A549 treated with AZD2906 at 1 μM for 4 hours (cell line): Measurements from ENCODE around the gene AZIN2. TPM values are rescaled to one million over a fixed set of nuclear protein-coding genes. Genes with fewer than 3 reads are reported as not detected.

Experiments
- total RNA-seq: library from RNA; stranded (reverse); fragments of 200-300 nt; extraction: Qiagen RNA extraction; gene quantifications from 5 replicates; pipeline ENCODE4 v1.2.3, GENCODE V29; 2022

Gene AZIN2
- 0.57 to 1.1 TPM (median 0.76 TPM) in 5 replicates for total RNA-seq

DNA sequence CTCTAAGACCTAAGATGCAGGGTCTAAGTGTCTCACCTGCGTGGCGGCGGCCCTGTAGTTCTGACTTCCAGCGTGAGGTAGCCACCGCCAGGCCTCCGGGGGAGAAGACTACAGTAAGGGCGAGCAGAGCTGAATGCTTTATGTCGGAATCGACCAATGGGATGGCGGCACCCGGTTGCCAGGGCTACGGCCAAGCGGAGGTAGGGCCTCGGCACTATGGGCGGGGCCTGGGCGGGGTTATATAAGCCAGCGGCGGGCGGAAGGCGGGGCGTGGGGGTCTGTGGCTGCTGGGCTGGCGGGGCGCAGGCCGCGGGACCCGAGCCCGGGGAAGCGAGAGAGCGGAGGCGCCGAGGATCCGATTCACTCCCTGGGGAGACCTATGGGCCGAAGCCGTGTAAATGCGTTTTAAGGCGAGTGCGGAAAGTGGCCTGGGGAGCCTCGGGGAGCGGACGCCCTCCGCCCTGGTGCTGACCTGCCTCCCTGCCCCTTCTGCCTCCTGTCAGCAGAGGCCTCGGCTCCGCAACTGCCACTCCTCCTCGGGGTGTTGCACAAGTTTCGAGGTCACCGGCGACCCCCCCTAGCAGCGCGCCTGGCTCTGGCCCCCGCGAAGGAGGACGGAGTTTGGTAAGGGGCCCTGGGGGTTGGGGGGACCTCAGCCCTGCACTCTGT lies at the start of gene AZIN2:
Gene AZIN2 (plus strand): TSS at position 269 of the 669 bp plus-strand sequence. CDS start 1,097 bp downstream, outside the sequence.

DNA sequence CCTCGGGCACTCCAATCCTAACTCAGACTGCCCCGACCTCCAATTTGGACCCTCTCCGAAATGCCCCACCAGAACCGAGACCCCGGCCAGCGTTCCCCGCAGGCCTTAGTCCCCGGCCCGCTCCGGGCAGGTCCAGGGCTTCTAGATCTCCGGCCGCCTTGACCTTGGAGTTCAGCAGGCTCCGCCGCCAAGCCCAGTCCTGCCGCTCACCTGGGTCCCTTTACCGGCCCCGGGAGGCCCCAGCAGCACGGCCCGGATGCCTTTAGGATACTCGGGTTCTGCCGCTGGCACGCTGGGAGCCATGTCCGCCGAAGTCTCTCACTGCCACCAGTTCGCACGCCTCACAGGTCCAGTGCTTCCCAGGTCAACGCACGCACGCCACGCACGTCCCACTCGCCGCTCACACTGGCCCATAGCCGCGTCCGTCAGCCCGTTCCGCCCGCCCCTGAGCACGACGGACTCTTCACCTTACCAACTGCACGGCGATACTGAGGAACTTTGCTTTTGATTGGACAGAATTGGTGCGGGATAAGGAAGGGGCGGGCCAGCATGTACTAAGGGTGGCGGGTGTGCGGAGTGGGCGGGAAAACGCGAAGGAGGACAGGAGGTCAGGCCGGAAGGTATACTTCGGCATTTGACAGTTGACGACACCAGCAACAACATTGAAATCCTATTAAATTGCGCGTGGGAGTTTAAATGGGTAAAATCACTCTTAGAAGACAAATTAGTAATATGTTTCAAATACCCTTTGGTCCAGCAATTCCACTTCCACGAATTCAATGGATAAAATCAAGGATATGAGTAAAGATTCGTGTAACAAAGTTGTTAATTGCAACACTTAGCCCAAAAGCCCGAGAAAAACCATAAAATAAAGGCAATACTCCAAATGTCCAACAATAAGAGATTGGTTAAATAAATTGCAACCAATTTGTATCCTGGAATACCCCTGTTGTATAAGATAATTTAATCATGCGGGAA lies 44.1 kb upstream of the AZIN2 start, which contains the start of gene AK2:
Gene AK2 (minus strand): TSS at position 358 of the 978 bp plus-strand sequence. CDS start 55 bp downstream, at position 303.

Other genes with a start within 250 kb of the AZIN2 start
- gene FNDC5, start 210.2 kb upstream of the AZIN2 start, total RNA-seq: 0.18 to 0.64 TPM (median 0.32 TPM) in 5 replicates
- gene HPCA, start 194.7 kb upstream of the AZIN2 start, total RNA-seq: 0.11 to 0.66 TPM (median 0.44 TPM) in 5 replicates
- gene TMEM54, start 179.8 kb upstream of the AZIN2 start, total RNA-seq: 27.0 to 46.1 TPM (median 44.1 TPM) in 5 replicates
- gene RNF19B, start 116.3 kb upstream of the AZIN2 start, total RNA-seq: 16.6 to 17.7 TPM (median 17.5 TPM) in 5 replicates
- 136 to 168 TPM (median 143 TPM) in 5 replicates for gene AK2, start 44.3 kb upstream of the AZIN2 start, total RNA-seq
- 1.7 to 2.3 TPM (median 2.1 TPM) in 5 replicates for gene TRIM62, start 100.9 kb downstream of the AZIN2 start, total RNA-seq
- gene ZNF362, start 175.3 kb downstream of the AZIN2 start, total RNA-seq: 9.3 to 12.3 TPM (median 10.8 TPM) in 5 replicates
- not detected in 5 replicates for gene A3GALT2, start 239.9 kb downstream of the AZIN2 start, total RNA-seq